ENCODE results near the gene TUBB2B.

Gene TUBB2B

DNA sequence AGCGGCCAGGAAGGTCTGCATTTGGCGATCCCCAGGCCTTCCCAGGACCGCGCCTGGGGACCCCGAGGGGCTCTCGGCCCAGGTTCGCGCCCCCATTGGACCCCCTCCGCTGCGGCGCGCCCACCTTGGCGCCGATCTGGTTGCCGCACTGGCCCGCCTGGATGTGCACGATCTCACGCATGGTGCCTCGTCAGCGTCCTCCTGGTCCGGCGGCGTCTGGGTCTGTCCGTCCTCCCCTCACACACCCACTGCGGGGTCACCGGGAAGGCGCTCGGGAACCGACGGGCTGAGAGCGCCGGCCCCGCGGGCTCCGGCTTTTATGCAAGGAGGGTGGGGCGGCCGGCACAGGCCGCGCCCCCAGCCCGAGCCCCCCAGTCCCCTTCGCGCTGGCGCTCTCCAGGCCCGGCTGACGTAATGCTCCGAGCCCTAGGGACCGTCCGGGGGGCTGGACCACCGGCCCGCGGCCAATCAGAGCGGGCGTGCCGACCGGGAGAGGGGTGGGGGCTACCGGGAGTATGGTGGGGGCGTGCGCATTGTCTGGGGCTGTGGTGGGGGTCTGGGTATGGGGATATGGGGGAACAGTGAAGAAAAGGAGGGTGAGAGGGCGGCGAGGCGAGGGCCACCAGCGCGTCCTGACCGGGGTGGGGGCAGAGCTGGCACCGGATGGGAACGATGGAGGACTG is at the start of gene TUBB2B:
TUBB2B (minus strand) TSS at position 291 of the 683 bp plus-strand sequence; CDS start at position 181, 110 bp downstream.
- DNase-seq (ENCODE audit: low read depth, low spot score), result peak; percentile 59
- peak within 1 kb of the TSS; percentile 56 for H3K4me3 ChIP-seq (ENCODE audit: low read depth, low read length)
- in situ Hi-C loops (cut with HindIII; ENCODE audit: low sequenced_read_pairs), result no loop called here
- TF ChIP-seq, protein P1, sequence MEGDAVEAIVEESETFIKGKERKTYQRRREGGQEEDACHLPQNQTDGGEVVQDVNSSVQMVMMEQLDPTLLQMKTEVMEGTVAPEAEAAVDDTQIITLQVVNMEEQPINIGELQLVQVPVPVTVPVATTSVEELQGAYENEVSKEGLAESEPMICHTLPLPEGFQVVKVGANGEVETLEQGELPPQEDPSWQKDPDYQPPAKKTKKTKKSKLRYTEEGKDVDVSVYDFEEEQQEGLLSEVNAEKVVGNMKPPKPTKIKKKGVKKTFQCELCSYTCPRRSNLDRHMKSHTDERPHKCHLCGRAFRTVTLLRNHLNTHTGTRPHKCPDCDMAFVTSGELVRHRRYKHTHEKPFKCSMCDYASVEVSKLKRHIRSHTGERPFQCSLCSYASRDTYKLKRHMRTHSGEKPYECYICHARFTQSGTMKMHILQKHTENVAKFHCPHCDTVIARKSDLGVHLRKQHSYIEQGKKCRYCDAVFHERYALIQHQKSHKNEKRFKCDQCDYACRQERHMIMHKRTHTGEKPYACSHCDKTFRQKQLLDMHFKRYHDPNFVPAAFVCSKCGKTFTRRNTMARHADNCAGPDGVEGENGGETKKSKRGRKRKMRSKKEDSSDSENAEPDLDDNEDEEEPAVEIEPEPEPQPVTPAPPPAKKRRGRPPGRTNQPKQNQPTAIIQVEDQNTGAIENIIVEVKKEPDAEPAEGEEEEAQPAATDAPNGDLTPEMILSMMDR (IDR thresholded peaks at IDR 0.05; ENCODE audit: low read depth, low read length), result no peak

DNA sequence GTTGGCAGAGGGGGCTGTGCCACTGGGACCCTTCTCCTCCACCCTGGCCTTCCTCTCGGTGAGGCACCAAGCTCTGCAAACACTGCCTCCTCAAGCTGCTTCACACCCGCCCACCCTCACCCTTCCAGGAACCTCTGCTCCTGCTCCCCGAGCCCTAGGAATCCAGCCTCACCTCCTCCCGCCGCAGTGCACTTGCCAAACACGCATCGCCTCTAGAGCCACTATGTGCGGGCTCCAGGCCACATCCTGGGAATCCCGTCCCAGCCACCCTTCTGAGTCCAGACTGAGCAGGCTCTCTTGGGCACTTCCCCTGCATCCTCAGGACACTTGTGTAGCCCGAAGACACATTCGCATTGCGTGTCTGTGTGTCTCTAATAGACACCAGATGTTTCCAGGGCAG is 49.8 kb upstream of the TUBB2B start:
- no peak overlapping the region for H3K4me3 ChIP-seq (ENCODE audit: low read depth, low read length)
- in situ Hi-C loops (cut with HindIII; ENCODE audit: low sequenced_read_pairs), result loop anchor here (25.0 kb wide), 1 partner anchor 435 kb away; no protein-coding TSS in a partner anchor
- DNase-seq (ENCODE audit: low read depth, low spot score), result no peak
- TF ChIP-seq, protein P1 (IDR thresholded peaks at IDR 0.05; ENCODE audit: low read depth, low read length), result no peak

DNA sequence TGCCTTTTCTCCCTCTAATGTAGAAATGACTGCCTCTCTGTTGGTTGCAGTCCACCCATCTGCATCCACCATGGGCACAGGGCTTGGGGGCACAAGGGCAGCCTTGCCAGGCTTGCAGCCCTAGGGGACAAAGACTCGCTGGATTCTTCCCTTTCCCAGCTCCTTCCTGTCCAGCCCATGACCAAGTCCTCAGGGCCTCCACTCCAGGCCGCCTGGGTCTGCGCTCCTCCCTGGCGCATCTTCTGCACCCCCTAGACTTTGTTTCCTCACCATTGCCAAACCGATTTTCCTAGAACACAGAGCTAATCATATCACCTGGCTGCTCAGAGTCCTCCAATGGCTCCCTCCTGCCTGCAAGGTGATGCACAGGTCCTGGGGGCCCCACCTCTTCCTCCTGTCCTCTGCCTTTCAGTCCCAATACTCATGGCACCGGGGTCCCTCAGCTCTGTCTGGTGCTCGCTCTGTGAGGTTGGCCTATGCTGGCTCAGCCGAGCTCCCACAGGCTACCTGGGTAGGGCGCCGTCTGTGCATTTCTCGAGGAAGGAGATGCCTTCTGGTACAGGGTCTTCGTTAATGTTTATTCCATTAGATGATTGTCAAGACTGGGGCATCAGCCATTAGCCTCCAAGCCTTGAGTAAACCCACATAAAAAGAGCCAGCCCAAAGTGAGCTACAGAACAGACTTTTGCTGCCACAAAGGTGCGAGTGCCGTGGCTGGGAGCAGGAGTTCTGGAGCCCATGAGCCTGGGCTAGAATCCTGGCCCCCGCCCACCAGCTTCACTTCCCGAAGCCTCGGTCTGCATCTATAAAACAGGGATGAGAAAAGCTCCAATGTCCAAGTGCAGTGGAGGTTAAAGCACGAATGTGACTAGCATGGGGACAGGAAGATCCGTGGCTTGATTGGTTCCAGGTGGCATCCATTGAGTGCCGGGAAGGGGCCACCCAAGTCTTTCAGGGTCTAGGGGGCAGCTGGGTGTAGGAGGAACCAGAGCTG is 49.0 kb upstream of the TUBB2B start:
- H3K4me3 ChIP-seq (ENCODE audit: low read depth, low read length), result no peak overlapping the region
- in situ Hi-C loops (cut with HindIII; ENCODE audit: low sequenced_read_pairs), result loop anchor here (25.0 kb wide), 1 partner anchor 436 kb away; no protein-coding TSS in a partner anchor
- TF ChIP-seq, protein P1 (IDR thresholded peaks at IDR 0.05; ENCODE audit: low read depth, low read length), result no peak

DNA sequence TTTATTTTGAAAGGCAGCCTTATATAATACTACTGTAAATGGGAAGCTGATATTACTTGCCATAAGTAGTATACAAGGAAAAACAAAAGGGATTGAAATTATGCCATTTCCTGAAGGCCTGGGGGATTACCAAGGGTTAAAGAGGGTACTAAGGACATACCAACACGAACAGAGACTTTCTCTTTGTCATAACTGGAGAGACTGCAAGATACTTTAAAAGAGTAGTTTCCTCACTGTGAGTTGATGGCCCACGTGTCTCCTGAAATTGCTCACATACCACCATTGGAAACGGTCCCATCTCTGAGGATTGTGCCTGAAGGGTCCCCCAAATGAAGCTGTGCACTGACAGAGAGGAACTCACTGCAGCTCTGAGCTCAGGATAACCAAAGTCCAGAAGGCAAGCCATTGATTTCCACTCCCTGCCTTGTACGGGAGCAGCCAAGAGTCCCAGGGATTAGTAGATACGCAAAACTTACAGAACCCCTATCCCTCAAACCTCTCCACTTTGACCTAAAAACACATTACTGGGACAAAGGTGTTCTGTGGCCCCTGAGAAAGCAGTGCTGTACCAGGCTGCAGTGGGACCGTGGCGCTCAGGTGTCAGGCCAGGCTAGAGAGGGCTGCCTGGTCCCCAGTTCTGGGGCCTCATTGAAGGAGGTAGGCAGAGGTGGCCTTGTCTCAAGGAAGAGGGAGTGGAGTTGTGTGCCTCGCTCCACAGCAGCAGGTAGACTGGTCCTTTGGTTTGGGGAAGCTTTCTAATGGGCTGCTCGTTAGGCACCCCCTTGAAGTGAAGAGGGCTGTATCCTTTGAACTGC is 46.5 kb upstream of the TUBB2B start:
- H3K4me3 ChIP-seq (ENCODE audit: low read depth, low read length), result no peak overlapping the region
- TF ChIP-seq, protein P1 (IDR thresholded peaks at IDR 0.05; ENCODE audit: low read depth, low read length), result no peak
- no peak for DNase-seq (ENCODE audit: low read depth, low spot score)
- in situ Hi-C loops (cut with HindIII; ENCODE audit: low sequenced_read_pairs), result no loop called here

More for the DNA sequence above, 49.0 kb upstream of the TUBB2B start:
- DNase-seq (ENCODE audit: low read depth, low spot score), result no peak

DNA sequence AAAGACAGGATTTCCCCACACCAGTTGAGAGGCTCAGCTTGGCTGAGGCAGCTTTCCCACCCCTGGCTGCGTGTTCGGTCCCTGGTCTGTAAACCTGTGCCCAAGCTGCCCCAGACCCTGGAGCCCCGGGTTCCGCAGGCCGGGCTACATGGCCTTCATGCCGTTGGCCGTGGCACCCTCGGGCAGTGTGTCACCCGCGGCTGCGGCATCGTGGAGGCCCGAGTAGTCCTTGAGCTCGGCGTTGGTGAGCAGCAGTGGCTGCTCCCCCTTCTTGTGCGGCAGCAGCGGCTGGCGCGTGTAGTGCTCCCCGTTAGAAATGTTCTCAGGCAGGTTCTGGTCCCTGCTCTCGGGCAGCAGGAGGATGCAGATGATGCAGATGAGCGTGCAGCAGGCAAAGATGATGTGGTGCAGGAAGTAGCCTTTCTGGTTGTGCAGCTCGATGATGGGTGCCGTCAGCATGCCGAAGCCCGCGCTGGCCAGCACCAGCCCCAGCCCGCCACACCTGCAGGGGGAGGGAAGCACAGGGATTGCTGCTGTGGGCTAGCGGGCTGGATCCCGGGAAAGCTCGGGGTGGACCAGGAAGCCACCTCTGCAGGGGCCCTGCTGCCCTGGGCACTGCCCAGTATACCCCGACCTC is 45.6 kb upstream of the TUBB2B start:
- in situ Hi-C loops (cut with HindIII; ENCODE audit: low sequenced_read_pairs), result no loop called here
- no peak overlapping the region for H3K4me3 ChIP-seq (ENCODE audit: low read depth, low read length)
- TF ChIP-seq, protein P1 (IDR thresholded peaks at IDR 0.05; ENCODE audit: low read depth, low read length), result no peak
- DNase-seq (ENCODE audit: low read depth, low spot score), result no peak
